GM18526 (cell line): ENCODE measurements around the gene LRIT2.

Experiments used
- POLR2A ChIP-seq: IDR thresholded peaks from 3 replicates; pipeline ENCODE4 v1.6.1; 2011; ENCODE audit not compliant: insufficient read length; ENCODE audit errors: extremely low read depth

The LRIT2 gene

GRCh38 chr10:84225427-84226173, at the start of gene LRIT2:
Gene LRIT2 (minus strand): TSS chr10:84225544. CDS start chr10:84225520, 24 bp downstream.
- TF ChIP-seq POLR2A = no peak

- TF ChIP-seq POLR2A = no peak
Measured at GRCh38 chr10:84270708-84271107, 45.4 kb upstream of the LRIT2 start.

GRCh38 chr10:84269773-84270172, 44.4 kb upstream of the LRIT2 start:
- no peak for TF ChIP-seq POLR2A

GRCh38 chr10:84269162-84269561, 43.8 kb upstream of the LRIT2 start:
- TF ChIP-seq POLR2A = no peak

GRCh38 chr10:84267503-84268126, 42.3 kb upstream of the LRIT2 start:
- TF ChIP-seq POLR2A = no peak

- no peak for TF ChIP-seq POLR2A
Measured at GRCh38 chr10:84265418-84265817, 40.1 kb upstream of the LRIT2 start.

GRCh38 chr10:84264611-84265141, 39.3 kb upstream of the LRIT2 start:
- no peak for TF ChIP-seq POLR2A

GRCh38 chr10:84263716-84264115, 38.4 kb upstream of the LRIT2 start:
- no peak for TF ChIP-seq POLR2A

GRCh38 chr10:84262190-84262956, 37.0 kb upstream of the LRIT2 start:
- no peak for TF ChIP-seq POLR2A

GRCh38 chr10:84261236-84261915, 36.0 kb upstream of the LRIT2 start:
- TF ChIP-seq POLR2A = no peak

GRCh38 chr10:84258034-84258695, 32.8 kb upstream of the LRIT2 start:
- no peak for TF ChIP-seq POLR2A

- no peak for TF ChIP-seq POLR2A
Measured at GRCh38 chr10:84257343-84258020, 32.1 kb upstream of the LRIT2 start.

GRCh38 chr10:84256510-84257342, 31.4 kb upstream of the LRIT2 start:
- no peak for TF ChIP-seq POLR2A
